Stimulated activated naive CD4-positive, alpha-beta T cell treated with Interleukin-2 at 50 U/mL for 16 hours (primary cell): Measurements from ENCODE around the gene TRIM16.
A peak's percentile ranks its signal among the peaks of the same experiment; 100 is the strongest.
"Not testable (repeated sequence)": the region's sequence is repeated elsewhere in the genome, so short reads cannot be mapped to it uniquely, and the experiment has no call there.

Experiments used
- DNase-seq: peaks from one replicate; lab custom pipeline; 2025; lab: John Stamatoyannopoulos, UW

The TRIM16 gene

GRCh38 chr17:15683824-15684478, at the start of gene TRIM16:
Gene TRIM16 (minus strand): TSS chr17:15684311. CDS start chr17:15651609, 32,702 bp downstream.
- DNase-seq = peak; percentile 81

- not testable (repeated sequence) for DNase-seq
Observed at GRCh38 chr17:15733174-15733789, 49.2 kb upstream of the TRIM16 start.

- not testable (repeated sequence) for DNase-seq
Observed at GRCh38 chr17:15731900-15732299, 47.8 kb upstream of the TRIM16 start, which contains the start of gene TBC1D26. Gene TBC1D26 (plus strand): TSS chr17:15732283. CDS start chr17:15735349, 3,066 bp downstream.

GRCh38 chr17:15730535-15730934, 46.4 kb upstream of the TRIM16 start:
- DNase-seq = not testable (repeated sequence)

GRCh38 chr17:15716601-15717563, 32.8 kb upstream of the TRIM16 start:
- DNase-seq = not testable (repeated sequence)

- DNase-seq = not testable (repeated sequence)
Observed at GRCh38 chr17:15708879-15709278, 24.8 kb upstream of the TRIM16 start.

DNA sequence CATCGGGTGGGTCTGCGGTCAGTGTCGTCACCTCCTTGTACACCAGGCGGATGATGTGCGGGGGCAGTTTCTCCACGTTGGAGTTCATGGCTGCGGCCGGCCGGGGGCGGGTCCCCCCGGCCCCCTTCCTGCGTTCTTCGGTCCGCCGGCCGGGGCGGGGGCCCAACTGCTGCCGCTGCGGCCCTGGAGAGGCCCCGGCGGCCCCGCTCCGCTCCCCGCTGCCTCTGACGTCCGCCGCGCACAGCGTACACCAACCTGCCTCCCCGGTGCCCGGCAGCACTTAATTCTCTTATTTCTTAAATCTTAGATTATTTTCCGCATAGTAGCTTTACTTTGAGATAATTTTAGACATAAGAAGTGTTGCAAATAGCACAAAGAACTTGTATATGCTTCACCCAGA, 20.7 kb upstream of the TRIM16 start:
- DNase-seq = not testable (repeated sequence)

GRCh38 chr17:15704239-15704638, 20.1 kb upstream of the TRIM16 start:
- not testable (repeated sequence) for DNase-seq

DNA sequence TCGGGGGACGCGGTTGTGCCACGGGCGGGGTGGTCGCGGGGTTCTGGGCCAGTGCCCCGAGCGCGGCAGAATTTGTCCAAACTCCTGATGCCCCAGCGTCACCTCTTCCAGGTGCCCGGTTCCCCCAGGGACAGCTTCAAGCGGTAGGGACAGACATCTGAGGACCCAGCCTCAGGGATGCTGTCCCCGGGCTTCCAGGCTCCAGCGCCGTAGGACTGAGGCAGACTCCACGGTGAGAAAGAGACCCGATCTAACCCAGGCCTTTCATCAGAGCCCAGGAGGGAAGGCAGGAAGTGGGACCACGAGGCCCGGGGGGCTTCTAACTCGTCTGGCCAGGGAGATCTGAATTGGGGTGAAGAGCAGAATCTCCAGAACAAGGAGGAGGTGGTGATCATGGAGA, 15.8 kb upstream of the TRIM16 start:
- DNase-seq = not testable (repeated sequence)

DNA sequence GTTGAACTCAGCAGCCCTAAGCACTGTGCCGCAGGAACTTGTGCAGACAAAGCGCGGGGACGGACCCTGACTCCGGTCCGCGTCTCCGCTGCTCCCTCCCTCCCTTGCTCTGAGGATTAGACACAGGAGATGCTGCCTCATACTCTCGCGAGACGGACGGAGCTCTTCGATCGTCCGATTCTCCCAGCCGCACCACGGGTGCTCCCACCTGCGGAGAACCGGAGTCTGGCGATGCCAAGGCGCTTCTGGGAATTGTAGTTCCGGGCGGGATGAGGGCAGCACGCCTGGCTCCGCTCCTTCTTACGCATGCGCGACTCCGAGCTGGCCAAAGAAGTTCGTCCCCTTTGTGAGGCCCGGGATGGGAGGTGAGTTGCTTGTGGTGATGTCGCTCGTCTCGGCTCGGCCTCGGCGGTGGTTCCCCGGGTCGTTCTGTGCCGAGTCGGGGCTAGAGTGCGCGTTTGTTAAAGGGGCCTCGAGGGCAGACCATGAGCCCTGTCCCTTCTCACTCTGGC, 15.4 kb upstream of the TRIM16 start, which contains the start of gene ZNF286A:
ZNF286A (plus strand) TSS at position 340 of the 512 bp plus-strand sequence. CDS start 578 bp downstream, outside the sequence.
- peak; percentile 98 for DNase-seq

DNA sequence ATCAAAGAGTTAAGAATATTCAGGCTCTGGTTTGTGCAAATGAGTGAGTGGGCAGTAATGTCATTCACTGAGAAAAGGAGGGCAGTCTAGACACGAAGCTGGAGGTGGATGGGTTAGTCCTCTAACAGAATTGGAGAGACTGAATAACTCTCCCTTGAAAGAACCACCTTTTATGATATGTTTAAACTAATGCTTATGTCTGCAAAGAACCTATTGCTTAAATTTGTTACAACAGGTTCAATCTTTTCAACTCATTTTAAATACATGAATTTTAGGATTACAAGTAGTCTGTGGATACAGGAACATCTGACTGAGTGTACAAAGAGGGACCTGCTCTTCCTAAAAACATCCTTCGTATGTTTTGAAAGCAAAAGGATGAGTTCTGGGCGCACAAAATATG, 14.9 kb upstream of the TRIM16 start:
- DNase-seq = not testable (repeated sequence)

DNA sequence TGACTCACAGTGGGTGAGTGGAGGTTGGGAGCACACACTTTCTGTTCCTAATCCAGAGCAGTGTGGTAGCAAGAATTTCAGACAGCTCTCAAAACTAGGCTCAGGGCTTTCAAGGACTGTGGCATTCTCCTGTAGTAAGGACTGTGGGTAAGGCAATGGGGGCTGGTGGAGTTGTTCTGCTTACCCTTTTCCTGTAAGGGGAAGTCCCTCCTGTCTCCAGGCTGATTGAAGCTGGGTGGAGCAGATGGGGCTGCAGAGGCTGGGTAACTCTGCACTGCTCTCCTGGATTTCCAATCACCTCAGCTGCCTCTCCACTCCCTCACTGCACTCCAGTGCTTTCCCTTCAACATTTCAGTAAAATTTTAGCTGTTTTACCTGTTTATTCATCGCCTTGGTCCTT, 3.4 kb upstream of the TRIM16 start:
- not testable (repeated sequence) for DNase-seq

- not testable (repeated sequence) for DNase-seq
Observed at GRCh38 chr17:15683135-15683534, 976 bp downstream of the TRIM16 start.

DNA sequence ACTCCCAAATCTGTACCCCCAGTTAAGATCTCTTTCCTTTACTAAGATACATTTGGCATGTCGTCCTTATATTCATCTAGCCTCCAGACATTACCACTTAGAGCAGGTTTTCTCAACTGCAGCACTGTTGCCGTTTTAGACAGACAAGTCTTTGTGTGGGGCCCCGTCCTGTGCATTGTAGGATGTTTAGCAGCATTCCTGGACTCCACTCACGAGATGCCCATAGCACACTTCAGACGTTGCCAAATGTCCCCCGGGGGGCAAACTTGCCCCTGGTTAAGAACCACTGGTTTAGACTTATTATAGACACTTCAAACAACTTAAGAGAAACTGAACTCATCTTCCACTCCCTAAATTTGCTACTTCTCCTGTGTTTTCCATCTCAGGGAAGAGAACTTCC, 8.1 kb downstream of the TRIM16 start:
- not testable (repeated sequence) for DNase-seq

DNA sequence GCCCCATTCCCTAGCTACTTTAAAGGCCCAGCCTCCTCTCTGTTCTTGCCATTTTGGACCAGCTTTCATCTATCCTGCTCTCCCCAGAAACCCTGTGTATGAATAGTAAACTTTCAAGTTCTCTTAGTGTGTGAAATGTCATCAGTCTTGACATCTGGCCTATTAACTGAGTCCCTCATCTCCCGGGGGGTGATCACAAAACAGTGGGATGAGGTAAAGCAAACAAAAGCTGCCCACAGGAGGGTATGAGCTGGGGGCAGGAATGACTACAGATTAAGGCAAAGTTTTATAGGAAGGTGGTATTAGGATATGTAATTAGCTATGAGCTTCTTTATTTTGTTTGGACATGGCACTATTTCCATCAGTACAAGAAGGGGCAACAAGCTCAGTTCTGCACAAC, 9.5 kb downstream of the TRIM16 start:
- not testable (repeated sequence) for DNase-seq

DNA sequence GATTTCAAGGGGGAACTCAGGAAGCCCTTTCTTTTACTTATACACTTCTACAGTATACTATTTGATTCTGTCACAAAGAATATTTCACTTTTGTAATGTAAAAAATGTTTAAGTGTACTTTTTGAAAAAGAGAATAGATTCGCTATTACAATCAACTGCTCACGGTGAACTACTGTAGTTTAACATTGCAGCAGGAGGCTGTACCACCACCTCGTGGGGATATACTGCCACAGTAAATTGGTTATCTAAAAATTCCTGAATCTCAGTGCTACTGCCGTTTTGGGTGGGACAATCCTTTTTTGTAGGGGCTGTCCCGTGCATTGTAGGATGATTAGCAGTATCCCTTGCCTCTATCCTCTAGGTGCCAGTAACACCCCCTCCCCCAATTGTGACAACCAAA, 14.6 kb downstream of the TRIM16 start:
- DNase-seq = not testable (repeated sequence)

- no peak for DNase-seq
Observed at GRCh38 chr17:15663691-15664090, 20.4 kb downstream of the TRIM16 start.

GRCh38 chr17:15663176-15663575, 20.9 kb downstream of the TRIM16 start:
- no peak for DNase-seq

- no peak for DNase-seq
Observed at GRCh38 chr17:15662681-15663080, 21.4 kb downstream of the TRIM16 start.

DNA sequence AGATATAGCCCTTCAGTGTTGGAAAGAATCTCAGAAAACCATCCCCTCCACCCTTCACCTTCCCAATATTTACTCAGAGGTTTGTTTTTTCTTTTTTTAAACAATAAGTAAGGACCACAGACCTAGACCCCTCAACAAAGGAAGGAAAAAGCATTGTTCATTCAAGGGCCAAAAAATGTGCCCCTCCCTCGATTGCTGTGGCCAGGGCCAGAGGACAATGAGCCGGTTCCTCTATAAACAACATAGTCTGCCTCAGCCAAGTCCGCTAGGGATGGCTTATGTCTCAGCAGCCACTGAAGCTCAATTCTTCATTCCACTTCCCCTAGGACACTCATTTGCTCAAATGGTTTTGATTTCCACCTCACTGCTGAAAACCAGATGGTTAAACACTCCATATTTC, 24.0 kb downstream of the TRIM16 start:
- DNase-seq = no peak

- DNase-seq = no peak
Observed at GRCh38 chr17:15659663-15660062, 24.4 kb downstream of the TRIM16 start.

- no peak for DNase-seq
Observed at GRCh38 chr17:15659236-15659635, 24.9 kb downstream of the TRIM16 start.
